GM12891 (cell line): Measurements from ENCODE around the gene TRPC3.

Source experiments
- POLR2A ChIP-seq: IDR thresholded peaks from 2 replicates; pipeline ENCODE4 v1.6.1; 2011; ENCODE audit warnings: low read depth, low read length, control low read depth
- POLR2AphosphoS5 ChIP-seq: IDR thresholded peaks from 2 replicates; pipeline ENCODE4 v1.6.1; 2011; ENCODE audit warnings: low read depth, low read length, control low read depth
- SPI1 ChIP-seq: IDR thresholded peaks from 2 replicates; pipeline ENCODE4 v1.6.1; 2011; ENCODE audit warnings: low read depth, low read length, control low read depth

DNA sequence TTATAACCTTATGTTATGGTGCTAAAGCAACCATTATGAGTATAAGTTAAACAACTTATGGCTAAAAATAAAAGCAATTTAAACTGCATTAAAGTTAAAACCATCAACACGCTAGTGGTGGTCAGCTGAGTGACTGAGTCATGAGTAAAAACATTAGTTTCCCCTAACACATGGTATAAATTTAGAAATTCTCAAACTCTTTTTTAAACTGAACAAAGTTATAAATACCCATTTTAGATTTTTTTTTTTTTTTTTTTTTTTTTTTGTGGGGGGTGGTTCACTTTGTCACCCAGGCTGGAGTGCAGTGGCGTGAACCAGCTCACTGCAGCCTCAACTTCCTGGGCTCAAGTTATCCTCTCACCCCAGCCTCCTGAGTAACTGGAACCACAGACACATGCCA lies 76.2 kb downstream of the TRPC3 start:
- TF ChIP-seq POLR2A (no peak), SPI1 (no peak), POLR2AphosphoS5 (no peak)
